Adrenal gland (tissue), 12 donors: ENCODE data around the gene NOX3. TPM values are rescaled to one million over a fixed set of nuclear protein-coding genes. Genes with fewer than 3 reads are reported as not detected.

Experiments
- DNase-seq, 7 donors: peaks; one replicate each; pipeline ENCODE4 v3.0.0-alpha.2; 2019 to 2020
- H3K27ac ChIP-seq, 5 donors: fragments of 200-600 bp; sonication (generic) in 4 of 5; 1 replicate in 3 of 5; 2 replicates in 2 of 5; pipeline versions ENCODE4 v1.5.1 to v1.8.0; 2016 to 2020; ENCODE audit warnings: mild to moderate bottlenecking in 1 of 5
- H3K27me3 ChIP-seq: fragments of 200-600 bp; 2 replicates; pipeline ENCODE4 v1.8.0; 2021
- H3K36me3 ChIP-seq, 2 donors: fragments of 200-600 bp; replicated peaks in 1 of 2; 1 replicate in 1 of 2; 2 replicates in 1 of 2; pipeline versions ENCODE4 v1.5.1 to v1.8.0; 2018 to 2022
- H3K4me1 ChIP-seq, 2 donors: fragments of 200-600 bp; replicated peaks in 1 of 2; 1 replicate in 1 of 2; 2 replicates in 1 of 2; pipeline versions ENCODE4 v1.5.1 to v1.8.0; 2018 to 2021
- H3K4me3 ChIP-seq, 4 donors: fragments of 200-600 bp; sonication (generic) in 3 of 4; one replicate each; pipeline ENCODE4 v1.5.1; 2016 to 2018
- H3K9me3 ChIP-seq, 3 donors: fragments of 200-600 bp; sonication (generic) in 1 of 3; replicated peaks in 1 of 3; 1 replicate in 2 of 3; 2 replicates in 1 of 3; pipeline versions ENCODE4 v1.5.1 to v1.8.0; 2016 to 2021
- POLR2A ChIP-seq, 2 donors: fragments of 450-650 bp; IDR thresholded peaks; one replicate each; pipeline ENCODE4 v1.6.1; 2017; ENCODE audit warnings: antibody characterized with exemption in 2 of 2, mild to moderate bottlenecking in 2 of 2, moderate library complexity in 1 of 2
- WGBS, 4 donors: extraction: QIAGEN DNeasy Blood & Tissue Kit in 2 of 4; methylation state at CpG; one replicate each; pipeline versions ENCODE4 v1.1.5 to v1.1.7; 2013 to 2017; 5-methylcytosine and 5-hydroxymethylcytosine counted together
- intact Hi-C, 2 donors: fragments of 100-400 bp; cut with DNase I; formaldehyde crosslinking; loops; one replicate each; pipeline versions ENCODE4 v1.14.1 to v1.15.0; 2022 to 2023
- polyA plus RNA-seq, 3 donors: library from polyadenylated mRNA; stranded (reverse); fragments of 200-250 nt in 2 of 3; fragments of 350-450 nt in 1 of 3; fragmentation: Illumina TruSeq in 1 of 3; extraction: RNeasy Lipid Tissue Mini Kit (QIAGEN cat#74804) in 1 of 3; gene quantifications; one replicate each; pipeline ENCODE4 v1.2.3, GENCODE V29; 2013 to 2014
- total RNA-seq, 9 donors: library from RNA; depleted of rRNA in 4 of 9; stranded (reverse); fragments of >200 nt in 4 of 9; fragments of 120-200 nt in 1 of 9; fragmentation: NEBNext Ultra II Directional in 1 of 9; extraction: Animal tissue kit (Norgen Biotek cat#: 25700) in 1 of 9; gene quantifications; one replicate each; pipeline versions ENCODE4 v1.1.0 to v1.2.4, GENCODE V29; 2013 to 2023
- TF ChIP-seq, protein P1 (sequence below), 6 experiments: fragments of 450-650 bp in 4 of 6; fragments of 200-600 bp in 2 of 6; sonication (generic) in 1 of 6; IDR thresholded peaks; 1 replicate in 5 of 6; 2 replicates in 1 of 6; pipeline versions ENCODE4 v1.5.1 to v1.8.0; 2016 to 2021; ENCODE audit warnings: antibody characterized with exemption in 6 of 6, mild to moderate bottlenecking in 2 of 6, moderate library complexity in 1 of 6
- donor health status: healthy with polysubstance abuse.
- donor health status: Bipolar disorder and iron deficiency.
- donor health status: DM: yes; HTN: yes; CAD: no.
- donor health status: DM: no; HTN: no; CAD: no.
- donor health status: DM: no; HTN: no; CAD: no.
- donor health status: DM: yes; HTN: yes; CAD: no.

NOX3 gene
- total and polyA plus RNA-seq, 12 donors: 0.11 to 0.24 TPM; not detected in 10

GRCh38 chr6:155424181-155424580, 31.5 kb downstream of the NOX3 start:
- H3K36me3 ChIP-seq: no peaks in the 10 kb centered on the region
- H3K27ac ChIP-seq: no peak overlapping the region
- intact Hi-C loops: no loop called here
- no peaks in the 10 kb centered on the region for H3K9me3 ChIP-seq
- H3K27me3 ChIP-seq: no peaks in the 10 kb centered on the region
- H3K4me1 ChIP-seq: no peaks in the 10 kb centered on the region
- no peak for TF ChIP-seq POLR2A (IDR thresholded peaks at IDR 0.05)
- TF ChIP-seq, protein P1, sequence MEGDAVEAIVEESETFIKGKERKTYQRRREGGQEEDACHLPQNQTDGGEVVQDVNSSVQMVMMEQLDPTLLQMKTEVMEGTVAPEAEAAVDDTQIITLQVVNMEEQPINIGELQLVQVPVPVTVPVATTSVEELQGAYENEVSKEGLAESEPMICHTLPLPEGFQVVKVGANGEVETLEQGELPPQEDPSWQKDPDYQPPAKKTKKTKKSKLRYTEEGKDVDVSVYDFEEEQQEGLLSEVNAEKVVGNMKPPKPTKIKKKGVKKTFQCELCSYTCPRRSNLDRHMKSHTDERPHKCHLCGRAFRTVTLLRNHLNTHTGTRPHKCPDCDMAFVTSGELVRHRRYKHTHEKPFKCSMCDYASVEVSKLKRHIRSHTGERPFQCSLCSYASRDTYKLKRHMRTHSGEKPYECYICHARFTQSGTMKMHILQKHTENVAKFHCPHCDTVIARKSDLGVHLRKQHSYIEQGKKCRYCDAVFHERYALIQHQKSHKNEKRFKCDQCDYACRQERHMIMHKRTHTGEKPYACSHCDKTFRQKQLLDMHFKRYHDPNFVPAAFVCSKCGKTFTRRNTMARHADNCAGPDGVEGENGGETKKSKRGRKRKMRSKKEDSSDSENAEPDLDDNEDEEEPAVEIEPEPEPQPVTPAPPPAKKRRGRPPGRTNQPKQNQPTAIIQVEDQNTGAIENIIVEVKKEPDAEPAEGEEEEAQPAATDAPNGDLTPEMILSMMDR (IDR thresholded peaks at IDR 0.05): no peak
- WGBS, 4 donors: 94 to 99% (median 98%) methylated on average over 2 of the region's 2 CpGs
- no peak for DNase-seq
- no peak overlapping the region for H3K4me3 ChIP-seq

- Histone ChIP-seq H3K27me3 (no peaks in the 10 kb centered on the region), H3K36me3 (no peaks in the 10 kb centered on the region), H3K4me3 (no peak overlapping the region), H3K27ac (no peak overlapping the region), H3K9me3 (no peaks in the 10 kb centered on the region), H3K4me1 (peaks cover 0 to 13% of the 10 kb centered on the region in 2 donors)
- WGBS, 4 donors: 92 to 97% (median 94%) methylated on average over 10 of the region's 10 CpGs
- no peak for DNase-seq
- TF ChIP-seq, protein P1 (IDR thresholded peaks at IDR 0.05): no peak
- no peak for TF ChIP-seq POLR2A (IDR thresholded peaks at IDR 0.05)
- intact Hi-C loops: no loop called here
Measured at GRCh38 chr6:155422635-155423034, 33.0 kb downstream of the NOX3 start.

DNA sequence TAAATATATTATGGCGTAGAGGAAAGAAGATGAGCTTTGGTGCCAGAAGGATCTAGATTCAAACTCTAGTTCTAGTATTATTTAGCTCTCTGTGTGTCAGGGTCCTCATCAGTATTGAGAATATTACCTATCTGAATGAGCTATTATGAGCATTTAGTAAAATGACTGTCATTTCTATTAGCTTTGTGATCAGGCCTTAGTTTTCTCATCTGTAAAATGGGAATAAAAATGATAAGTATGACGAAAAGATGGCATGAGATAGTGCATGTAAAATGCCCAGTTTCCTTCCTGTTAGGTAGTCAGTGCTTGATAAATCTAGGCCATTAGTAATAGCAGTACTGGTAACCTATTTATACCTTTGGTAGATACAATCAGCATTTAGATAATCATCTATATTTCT, 35.1 kb downstream of the NOX3 start:
- no peak for DNase-seq
- Histone ChIP-seq H3K9me3 (no peaks in the 10 kb centered on the region), H3K4me3 (no peak overlapping the region), H3K27me3 (no peaks in the 10 kb centered on the region), H3K4me1 (peaks cover 0 to 18% of the 10 kb centered on the region in 2 donors), H3K27ac (no peak overlapping the region), H3K36me3 (no peaks in the 10 kb centered on the region)
- intact Hi-C loops: no loop called here
- 93 to 97% (median 95%) methylated on average over 2 of the region's 2 CpGs for WGBS, 4 donors
- TF ChIP-seq POLR2A (IDR thresholded peaks at IDR 0.05): no peak
- TF ChIP-seq, protein P1 (IDR thresholded peaks at IDR 0.05): no peak

DNA sequence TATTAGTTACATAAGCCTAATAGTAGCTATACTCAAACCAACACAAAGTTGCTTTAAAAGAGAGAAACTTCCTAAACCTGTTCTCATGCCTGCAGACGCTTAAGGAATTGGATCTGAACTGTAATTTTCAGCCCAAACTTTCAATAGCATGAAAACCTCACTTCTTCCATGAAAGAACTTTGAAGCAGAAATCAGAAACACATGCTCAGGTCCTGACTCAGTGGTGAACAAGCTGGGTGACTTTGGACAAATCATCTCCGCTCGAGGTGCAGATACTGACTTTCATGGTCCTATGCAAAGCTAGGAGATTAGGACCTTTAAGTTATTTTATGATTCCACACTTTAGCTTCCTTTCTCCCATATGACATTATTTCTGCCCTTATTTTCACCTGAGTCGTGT, 36.5 kb downstream of the NOX3 start:
- TF ChIP-seq POLR2A (IDR thresholded peaks at IDR 0.05): no peak
- TF ChIP-seq, protein P1 (IDR thresholded peaks at IDR 0.05): no peak

More for the DNA sequence above, 36.5 kb downstream of the NOX3 start:
- no peaks in the 10 kb centered on the region for H3K27me3 ChIP-seq
- H3K36me3 ChIP-seq: no peaks in the 10 kb centered on the region
- intact Hi-C loops: no loop called here
- no peak overlapping the region for H3K27ac ChIP-seq
- WGBS, 4 donors: 92 to 95% (median 93%) methylated on average over 4 of the region's 4 CpGs
- peaks cover 0 to 18% of the 10 kb centered on the region in 2 donors for H3K4me1 ChIP-seq
- no peak overlapping the region for H3K4me3 ChIP-seq
- H3K9me3 ChIP-seq: no peaks in the 10 kb centered on the region
- no peak for DNase-seq
